ENCODE measurements around the gene TTC31. TPM values are rescaled to one million over a fixed set of nuclear protein-coding genes. Genes with fewer than 3 reads are reported as not detected.
"Not testable (repeated sequence)": the region's sequence is repeated elsewhere in the genome, so short reads cannot be mapped to it uniquely, and the experiment has no call there.

TTC31 gene
- total and polyA plus RNA-seq, 8 donors, result 4.7 to 91.2 (median 11.1) TPM

DNA sequence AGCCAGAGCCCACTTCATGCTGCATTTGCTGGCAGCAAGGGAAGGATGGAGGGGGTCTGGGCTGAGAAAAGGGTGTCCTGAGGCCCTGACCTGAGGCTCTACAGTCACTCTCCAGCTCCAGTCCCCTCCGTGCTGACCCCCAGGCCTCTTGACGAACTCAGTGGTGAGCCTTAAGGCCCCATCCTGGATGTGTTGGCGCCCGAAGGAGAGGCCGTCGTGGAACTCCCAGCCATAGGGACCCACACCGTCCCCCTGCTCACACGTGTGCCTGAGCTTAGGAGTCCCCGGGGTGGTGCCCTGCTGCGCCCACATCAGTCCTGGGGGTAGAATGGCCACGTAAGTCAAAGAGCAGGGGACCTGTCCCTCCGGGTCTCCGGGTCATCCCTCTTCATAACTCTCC lies 18.5 kb upstream of the TTC31 start:
- peaks cover 11 to 43% (median 31%) of the 10 kb centered on the region in 4 donors for H3K4me1 ChIP-seq
- peak overlapping the region; percentile 89 to 94 (median 92) for H3K27ac ChIP-seq
- H3K27me3 ChIP-seq, result no peaks in the 10 kb centered on the region
- TF ChIP-seq POLR2A (IDR thresholded peaks at IDR 0.05) (no peak), POLR2AphosphoS5 (IDR thresholded peaks at IDR 0.05) (no peak), EP300 (IDR thresholded peaks at IDR 0.05) (no peak)
- TF ChIP-seq, protein P1, sequence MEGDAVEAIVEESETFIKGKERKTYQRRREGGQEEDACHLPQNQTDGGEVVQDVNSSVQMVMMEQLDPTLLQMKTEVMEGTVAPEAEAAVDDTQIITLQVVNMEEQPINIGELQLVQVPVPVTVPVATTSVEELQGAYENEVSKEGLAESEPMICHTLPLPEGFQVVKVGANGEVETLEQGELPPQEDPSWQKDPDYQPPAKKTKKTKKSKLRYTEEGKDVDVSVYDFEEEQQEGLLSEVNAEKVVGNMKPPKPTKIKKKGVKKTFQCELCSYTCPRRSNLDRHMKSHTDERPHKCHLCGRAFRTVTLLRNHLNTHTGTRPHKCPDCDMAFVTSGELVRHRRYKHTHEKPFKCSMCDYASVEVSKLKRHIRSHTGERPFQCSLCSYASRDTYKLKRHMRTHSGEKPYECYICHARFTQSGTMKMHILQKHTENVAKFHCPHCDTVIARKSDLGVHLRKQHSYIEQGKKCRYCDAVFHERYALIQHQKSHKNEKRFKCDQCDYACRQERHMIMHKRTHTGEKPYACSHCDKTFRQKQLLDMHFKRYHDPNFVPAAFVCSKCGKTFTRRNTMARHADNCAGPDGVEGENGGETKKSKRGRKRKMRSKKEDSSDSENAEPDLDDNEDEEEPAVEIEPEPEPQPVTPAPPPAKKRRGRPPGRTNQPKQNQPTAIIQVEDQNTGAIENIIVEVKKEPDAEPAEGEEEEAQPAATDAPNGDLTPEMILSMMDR (IDR thresholded peaks at IDR 0.05), result no peak
- DNase-seq, result no peak
- WGBS, 5 donors, result 0 to 8% (median 4%) methylated on average over 8 to 13 of the region's 13 CpGs
- H3K9me3 ChIP-seq, result no peaks in the 10 kb centered on the region
- intact Hi-C loops (cut with DNase I; ENCODE audit: low total_unique reads), result no loop called here
- H3K36me3 ChIP-seq, result peaks cover 5 to 25% (median 25%) of the 10 kb centered on the region in 4 donors
- peak overlapping the region; percentile 88 to 96 (median 89) for H3K4me3 ChIP-seq

DNA sequence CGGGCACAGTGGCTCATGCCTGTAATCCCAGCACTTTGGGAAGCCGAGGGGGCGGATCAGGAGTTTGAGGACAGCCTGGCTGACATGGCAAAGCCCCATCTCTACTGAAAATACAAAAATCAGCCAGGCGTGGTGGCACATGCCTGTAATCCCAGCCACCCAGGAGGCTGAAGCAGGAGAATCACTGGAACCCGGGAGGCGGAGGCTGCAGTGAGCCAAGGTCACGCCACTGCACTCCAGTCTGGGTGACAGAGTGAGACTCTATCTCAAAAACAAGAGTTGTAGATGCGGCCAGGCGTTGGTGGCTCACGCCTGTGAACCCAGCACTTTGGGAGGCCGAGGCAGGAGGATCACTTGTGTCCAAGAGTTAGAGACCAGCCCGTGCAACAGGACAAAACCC lies 12.1 kb upstream of the TTC31 start:
- H3K4me3 ChIP-seq; DNase-seq; H3K27me3 ChIP-seq; H3K27ac ChIP-seq; H3K9me3 ChIP-seq; intact Hi-C loops (cut with DNase I; ENCODE audit: low total_unique reads): not testable (repeated sequence)
- WGBS, 5 donors, result 91 to 95% (median 94%) methylated on average over 12 of the region's 12 CpGs
- Histone ChIP-seq H3K4me1 (peaks cover 14 to 35% (median 33%) of the 10 kb centered on the region in 4 donors), H3K36me3 (peaks cover 14 to 18% (median 17%) of the 10 kb centered on the region in 4 donors)

DNA sequence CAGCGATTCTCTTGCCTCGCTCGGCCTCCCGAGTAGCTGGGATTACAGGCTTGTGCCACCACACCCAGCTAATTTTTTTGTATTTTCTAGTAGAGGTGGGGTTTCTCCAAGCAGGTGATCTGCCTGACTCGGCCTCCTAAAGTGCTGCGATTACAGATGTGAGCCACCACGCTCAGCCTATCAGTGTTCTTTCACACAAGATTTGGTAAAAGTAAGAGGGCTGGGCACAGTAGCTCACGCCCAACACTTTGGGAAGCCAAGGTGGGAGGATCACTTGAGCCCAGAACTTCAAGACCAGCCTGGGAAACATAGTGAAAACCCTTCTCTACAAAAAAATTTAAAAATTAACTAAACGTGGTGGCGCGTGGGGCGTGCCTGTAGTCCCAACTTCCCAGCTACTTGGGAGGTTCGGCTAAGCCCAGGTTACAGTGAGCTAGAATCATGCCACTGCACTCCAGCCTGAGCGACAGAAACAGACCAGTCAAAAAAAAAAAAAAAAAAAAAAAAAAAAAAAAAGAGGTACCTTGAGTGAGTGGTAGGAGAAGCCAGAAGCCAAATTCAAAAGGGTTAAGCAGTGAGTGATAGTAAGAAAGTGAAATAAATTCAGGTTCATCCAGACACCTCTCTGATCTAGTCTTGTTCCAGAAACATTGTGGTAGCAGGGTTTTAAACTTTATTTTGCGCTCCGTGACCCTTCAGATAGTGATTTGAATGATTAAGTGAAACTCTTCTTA lies 11.4 kb upstream of the TTC31 start:
- Histone ChIP-seq H3K36me3 (peaks cover 14 to 25% (median 21%) of the 10 kb centered on the region in 4 donors), H3K4me1 (peaks cover 14 to 27% (median 26%) of the 10 kb centered on the region in 4 donors), H3K27me3 (no peaks in the 10 kb centered on the region), H3K4me3 (peak overlapping the region; percentile 54 to 82 (median 66)), H3K27ac (peak overlapping the region; percentile 78 to 93 (median 86)), H3K9me3 (no peaks in the 10 kb centered on the region)
- no peak for DNase-seq
- WGBS, 5 donors, result 36 to 59% (median 50%) methylated on average over 16 of the region's 16 CpGs
- no peak for TF ChIP-seq POLR2AphosphoS5 (IDR thresholded peaks at IDR 0.05)
- no peak for TF ChIP-seq POLR2A (IDR thresholded peaks at IDR 0.05)
- TF ChIP-seq, protein P1 (IDR thresholded peaks at IDR 0.05), result no peak
- no peak for TF ChIP-seq EP300 (IDR thresholded peaks at IDR 0.05)
- intact Hi-C loops (cut with DNase I; ENCODE audit: low total_unique reads), result no loop called here

DNA sequence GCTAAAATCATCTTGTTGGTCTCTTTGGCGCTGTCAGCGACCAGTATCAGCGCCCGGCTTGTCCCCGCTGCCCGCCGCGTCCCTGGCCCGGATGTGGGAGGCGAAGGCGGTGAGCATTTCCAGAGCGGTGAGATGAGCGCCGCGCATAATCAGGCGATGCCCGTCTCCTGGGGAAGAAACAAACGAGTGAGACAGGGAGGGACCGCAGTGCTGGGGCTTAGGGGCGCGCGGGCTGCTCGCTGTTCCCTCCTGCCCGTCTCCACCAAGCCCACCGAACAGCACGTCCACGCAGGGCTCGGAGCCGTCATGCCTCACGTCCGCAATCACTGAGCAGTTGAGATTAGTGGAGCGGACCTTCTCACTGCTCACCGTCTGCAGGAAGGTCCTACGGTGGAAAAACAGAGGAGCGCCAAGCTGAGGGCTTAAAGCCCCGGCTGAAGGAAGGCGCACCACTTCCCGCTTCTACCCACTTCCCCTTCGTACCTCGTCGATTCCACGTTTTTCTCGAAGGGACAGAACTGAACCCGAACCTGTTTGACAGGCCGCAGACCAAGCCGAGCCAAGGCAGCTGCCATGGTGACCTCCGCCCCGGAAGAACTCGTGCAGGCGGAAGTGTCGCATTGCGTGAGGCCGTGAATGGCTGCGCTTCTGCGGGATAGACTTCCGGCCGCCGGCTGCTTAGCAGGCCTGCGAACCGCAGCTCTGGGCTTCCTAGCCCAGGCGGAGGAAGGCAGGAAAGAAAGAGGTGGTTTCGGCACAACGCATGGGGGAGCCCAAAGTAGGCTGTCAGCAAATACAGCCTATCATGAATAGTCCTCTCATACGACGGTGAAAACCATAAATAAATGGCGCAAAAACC lies 10.6 kb upstream of the TTC31 start, which contains the start of gene MRPL53:
Gene MRPL53 (minus strand): TSS at position 595 of the 859 bp plus-strand sequence. CDS start 20 bp downstream, at position 575.
- WGBS, 5 donors, result 0 to 1% (median 0%) methylated on average over 42 to 66 of the region's 66 CpGs
- intact Hi-C loops (cut with DNase I; ENCODE audit: low total_unique reads), result no loop called here

More for the DNA sequence above, 10.6 kb upstream of the TTC31 start, which contains the start of gene MRPL53:
- Histone ChIP-seq H3K27ac (peak within 1 kb of the TSS; percentile 78 to 93 (median 86)), H3K9me3 (no peaks in the 10 kb centered on the region), H3K36me3 (peaks cover 14 to 33% (median 27%) of the 10 kb centered on the region in 4 donors), H3K4me1 (peaks cover 14 to 27% (median 25%) of the 10 kb centered on the region in 4 donors), H3K27me3 (no peaks in the 10 kb centered on the region), H3K4me3 (peak within 1 kb of the TSS; percentile 54 to 82 (median 66))
- DNase-seq, result peak; percentile 95 to 98
- TF ChIP-seq, protein P1 (IDR thresholded peaks at IDR 0.05), result no peak
- TF ChIP-seq POLR2A (IDR thresholded peaks at IDR 0.05), result peak in 1 of 4 donors; percentile 57
- peak; percentile 88 to 100 (median 97) for TF ChIP-seq POLR2AphosphoS5 (IDR thresholded peaks at IDR 0.05)
- no peak for TF ChIP-seq EP300 (IDR thresholded peaks at IDR 0.05)

All from stomach (tissue), 9 donors.